SK-N-SH treated with all-trans-retinoic acid at 6 μM for 48 hours (cell line): ENCODE data around the gene ERGIC1.

Experiments used
- ATAC-seq: fragments of 200-7000 bp; cut with Tn5 transposase; 3 replicates; pipeline ENCODE4 v1.9.1; 2020; ENCODE audit warnings: mild to moderate bottlenecking, moderate library complexity
- ARNTL ChIP-seq: fragments of 450-650 bp; formaldehyde crosslinking; IDR thresholded peaks from 2 replicates; pipeline ENCODE4 v1.5.0; 2020; ENCODE audit warnings: low read depth, mild to moderate bottlenecking, moderate library complexity, borderline replicate concordance
- CREB5 ChIP-seq: fragments of 250-450 bp; sonication (Bioruptor Pico); IDR thresholded peaks from 2 replicates; pipeline ENCODE4 v1.5.1; 2020; ENCODE audit warnings: low read depth, mild to moderate bottlenecking, moderate library complexity
- CSDC2 ChIP-seq: fragments of 250-450 bp; sonication (Bioruptor Pico); IDR thresholded peaks from 2 replicates; pipeline ENCODE4 v1.5.0; 2020; ENCODE audit warnings: mild to moderate bottlenecking, moderate library complexity
- ESRRG ChIP-seq: fragments of 250-450 bp; sonication (Bioruptor Pico); IDR thresholded peaks from 2 replicates; pipeline ENCODE4 v1.6.1; 2021; ENCODE audit warnings: mild to moderate bottlenecking
- OSR1 ChIP-seq: fragments of 250-450 bp; sonication (Bioruptor Pico); IDR thresholded peaks from 2 replicates; pipeline ENCODE4 v1.8.0; 2022; ENCODE audit warnings: moderate library complexity, mild to moderate bottlenecking, inconsistent platforms
- PATZ1 ChIP-seq: fragments of 250-450 bp; sonication (Bioruptor Pico); IDR thresholded peaks from 2 replicates; pipeline ENCODE4 v1.8.0; 2020; ENCODE audit warnings: mild to moderate bottlenecking, moderate library complexity, borderline replicate concordance
- POU6F1 ChIP-seq: fragments of 250-450 bp; sonication (Bioruptor Pico); IDR thresholded peaks from 2 replicates; pipeline ENCODE4 v1.8.0; 2021; ENCODE audit warnings: low read depth, mild to moderate bottlenecking, moderate library complexity, borderline replicate concordance
- PPARA ChIP-seq: fragments of 250-450 bp; sonication (Bioruptor Pico); IDR thresholded peaks from 2 replicates; pipeline ENCODE4 v1.5.0; 2020; ENCODE audit warnings: mild to moderate bottlenecking, borderline replicate concordance
- RARB ChIP-seq: fragments of 250-450 bp; sonication (Bioruptor Pico); IDR thresholded peaks from 2 replicates; pipeline ENCODE4 v1.8.0; 2021; ENCODE audit warnings: mild to moderate bottlenecking, moderate library complexity
- SNAI2 ChIP-seq: fragments of 250-450 bp; sonication (Bioruptor Pico); IDR thresholded peaks from 2 replicates; pipeline ENCODE4 v1.5.0; 2020; ENCODE audit warnings: mild to moderate bottlenecking, moderate library complexity
- TCF4 ChIP-seq: fragments of 250-450 bp; sonication (Bioruptor Pico); IDR thresholded peaks from 2 replicates; pipeline ENCODE4 v1.8.0; 2021; ENCODE audit warnings: mild to moderate bottlenecking, moderate library complexity, borderline replicate concordance
- TOX ChIP-seq: fragments of 250-450 bp; sonication (Bioruptor Pico); IDR thresholded peaks from 2 replicates; pipeline ENCODE4 v1.8.0; 2021; ENCODE audit warnings: mild to moderate bottlenecking, moderate library complexity, borderline replicate concordance
- ZC3H10 ChIP-seq: fragments of 250-450 bp; sonication (Bioruptor Pico); IDR thresholded peaks from 2 replicates; pipeline ENCODE4 v1.5.1; 2021; ENCODE audit warnings: mild to moderate bottlenecking, moderate library complexity
- ZFP3 ChIP-seq: fragments of 250-450 bp; sonication (Bioruptor Pico); IDR thresholded peaks from 2 replicates; pipeline ENCODE4 v1.5.0; 2020; ENCODE audit warnings: mild to moderate bottlenecking, moderate library complexity
- ZFP30 ChIP-seq: fragments of 450-650 bp; formaldehyde crosslinking; IDR thresholded peaks from 2 replicates; pipeline ENCODE4 v1.5.0; 2022; ENCODE audit warnings: mild to moderate bottlenecking, moderate library complexity
- ZNF565 ChIP-seq: fragments of 450-650 bp; formaldehyde crosslinking; conservative IDR thresholded peaks from 2 replicates; pipeline ENCODE4 v1.5.0; 2020; ENCODE audit warnings: low read depth, mild to moderate bottlenecking, moderate library complexity
- ZNF70 ChIP-seq: fragments of 450-650 bp; formaldehyde crosslinking; IDR thresholded peaks from 2 replicates; pipeline ENCODE4 v1.5.0; 2020; ENCODE audit warnings: mild to moderate bottlenecking, moderate library complexity

ERGIC1 gene

GRCh38 chr5:172857982-172858381 is 23.9 kb downstream of the ERGIC1 start:
- TF ChIP-seq SNAI2 (CRISPR knock-in tag) (no peak), OSR1 (CRISPR knock-in tag) (no peak), ZNF70 (CRISPR knock-in tag) (no peak), POU6F1 (no peak), ARNTL (CRISPR knock-in tag) (no peak), PATZ1 (CRISPR knock-in tag) (no peak), TCF4 (CRISPR knock-in tag) (no peak)
- no peak for ATAC-seq

GRCh38 chr5:172858511-172858989 is 24.5 kb downstream of the ERGIC1 start:
- ATAC-seq = no peak
- TF ChIP-seq PATZ1 (CRISPR knock-in tag) (no peak), ESRRG (no peak), ZNF565 (CRISPR knock-in tag) (no peak)
- TF ChIP-seq, all 23 proteins: peak for 0

GRCh38 chr5:172858990-172859811 is 25.1 kb downstream of the ERGIC1 start:
- no peak for TF ChIP-seq SNAI2 (CRISPR knock-in tag)
- no peak for TF ChIP-seq PATZ1 (CRISPR knock-in tag)
- TF ChIP-seq ZC3H10 (CRISPR knock-in tag) = no peak
- TF ChIP-seq ZFP30 (CRISPR knock-in tag) = no peak
- TF ChIP-seq ZNF70 (CRISPR knock-in tag) = no peak
- TF ChIP-seq CREB5 (CRISPR knock-in tag) = no peak
- TF ChIP-seq RARB (CRISPR knock-in tag) = no peak
- no peak for TF ChIP-seq POU6F1
- no peak for TF ChIP-seq ZFP3 (CRISPR knock-in tag)
- TF ChIP-seq PPARA (CRISPR knock-in tag) = no peak
- no peak for TF ChIP-seq ESRRG
- TF ChIP-seq TOX (CRISPR knock-in tag) = no peak
- TF ChIP-seq CSDC2 (CRISPR knock-in tag) = no peak
- no peak; the same call in 1 of the 3 replicates for ATAC-seq
